ENCODE measurements around the gene TIMMDC1. TPM values are rescaled to one million over a fixed set of nuclear protein-coding genes. Genes with fewer than 3 reads are reported as not detected.

TIMMDC1 gene
- total and polyA plus RNA-seq, 2 of the 4 experiments (the other 2 are of a cell fraction) = 52.5 to 56.6 TPM

GRCh38 chr3:119470866-119471265, 27.5 kb upstream of the TIMMDC1 start:
- H2AK9ac ChIP-seq (replicated peaks; ENCODE audit: low read depth, low read length, poor library complexity) = no peak overlapping the region
- H3K4me1 ChIP-seq (ENCODE audit: control insufficient read depth, insufficient read depth, low read length) = peaks cover 3% of the 10 kb centered on the region
- H4K20me1 ChIP-seq (ENCODE audit: insufficient read depth, low read length) = no peaks in the 10 kb centered on the region
- H3K56ac ChIP-seq (ENCODE audit: extremely low read depth, insufficient read depth, low read length) = no peak overlapping the region
- no peak overlapping the region for H2BK5ac ChIP-seq (ENCODE audit: low read depth, low read length, poor library complexity, severe bottlenecking)
- H4K5ac ChIP-seq (ENCODE audit: low read depth, low read length) = no peak overlapping the region
- CTCF ChIA-PET = no interaction called here
- H3K23ac ChIP-seq (ENCODE audit: low read depth, low read length) = no peak overlapping the region; the same call in 1 of the 2 replicates
- POLR2A ChIA-PET (ENCODE audit: unreplicated experiment) = no interaction called here
- 100% methylated on average over 1 of the region's 6 CpGs; no CpG with 5 or more reads in 1 of the 2 experiments for WGBS, 2 experiments (ENCODE audit: extremely low coverage in 2 of 2, insufficient read length in 1 of 2)
- peaks cover 6% of the 10 kb centered on the region; the same call in 1 of the 2 replicates for H3K9me1 ChIP-seq (ENCODE audit: insufficient read depth, low read length)
- intact Hi-C loops (cut with micrococcal nuclease) (no loop called here), in situ Hi-C loops (cut with MboI; ENCODE audit: low sequenced_read_pairs) (no loop called here), dilution Hi-C loops (cut with HindIII; ENCODE audit: low sequenced_read_pairs, unreplicated experiment) (no loop called here)
- DNase-seq (no peak), ATAC-seq (ENCODE audit: low read depth) (no peak)
- no peak overlapping the region for H2AK5ac ChIP-seq (ENCODE audit: low read depth, low read length)
- H3K4me2 ChIP-seq (ENCODE audit: low read depth, low read length) = no peak overlapping the region
- no peak overlapping the region for H4K8ac ChIP-seq (ENCODE audit: low read depth in 2 of 2, low read length in 2 of 2)
- no peak overlapping the region for H3K4me3 ChIP-seq (ENCODE audit: insufficient read depth, low read depth, low read length)
- H3K9ac ChIP-seq (ENCODE audit: low read depth, low read length) = no peak overlapping the region
- H3K4ac ChIP-seq (ENCODE audit: low read depth, low read length) = no peak overlapping the region
- H3K27ac ChIP-seq (ENCODE audit: insufficient read depth, low read length) = no peak overlapping the region
- peaks cover 10 to 23% of the 10 kb centered on the region in 2 experiments for H3K79me1 ChIP-seq (ENCODE audit: low read depth in 1 of 2, low read length in 2 of 2)
- H3K9me3 ChIP-seq (ENCODE audit: control insufficient read depth, insufficient read depth, low read length) = no peaks in the 10 kb centered on the region
- no peaks in the 10 kb centered on the region for H3K27me3 ChIP-seq (ENCODE audit: control insufficient read depth, insufficient read depth, low read length)
- TF ChIP-seq MAFK (IDR thresholded peaks at IDR 0.05; ENCODE audit: low read depth, low read length) = no peak
- no peak for TF ChIP-seq RAD21 (IDR thresholded peaks at IDR 0.05; ENCODE audit: low read length)
- TF ChIP-seq MAZ (IDR thresholded peaks at IDR 0.05; ENCODE audit: borderline replicate concordance, low read depth, low read length) = no peak
- no peak for TF ChIP-seq POLR2A (IDR thresholded peaks at IDR 0.05; ENCODE audit: low read depth, low read length)
- no peak for TF ChIP-seq USF2 (IDR thresholded peaks at IDR 0.05; ENCODE audit: low read depth, low read length)
- no peak for TF ChIP-seq SMC3 (IDR thresholded peaks at IDR 0.05; ENCODE audit: low read depth, low read length)
- no peak for TF ChIP-seq RFX5 (IDR thresholded peaks at IDR 0.05; ENCODE audit: low read depth, low read length)
- H2BK120ac ChIP-seq (ENCODE audit: low read depth, low read length) = no peak overlapping the region
- H3K14ac ChIP-seq (replicated peaks; ENCODE audit: low read depth, low read length) = no peak overlapping the region
- no TSS peak for BruUV-seq (replicated peaks)
- no peak overlapping the region for H4K91ac ChIP-seq (ENCODE audit: insufficient read depth, low read depth, low read length)
- no peak overlapping the region for H2BK15ac ChIP-seq (ENCODE audit: low read depth, low read length)
- no peak overlapping the region for H2BK20ac ChIP-seq (ENCODE audit: low read depth, low read length)
- no peak overlapping the region for H3K18ac ChIP-seq (ENCODE audit: low read depth, low read length)
- peaks cover 10% of the 10 kb centered on the region for H3K36me3 ChIP-seq (ENCODE audit: control insufficient read depth, insufficient read depth, low read length)
- no peak overlapping the region for H2AFZ ChIP-seq (replicated peaks; ENCODE audit: low read length, poor library complexity)

All from IMR-90 (cell line).